ENCODE results near the gene GPR162.
A peak's percentile ranks its signal among the peaks of the same experiment; 100 is the strongest.

Gene GPR162

DNA sequence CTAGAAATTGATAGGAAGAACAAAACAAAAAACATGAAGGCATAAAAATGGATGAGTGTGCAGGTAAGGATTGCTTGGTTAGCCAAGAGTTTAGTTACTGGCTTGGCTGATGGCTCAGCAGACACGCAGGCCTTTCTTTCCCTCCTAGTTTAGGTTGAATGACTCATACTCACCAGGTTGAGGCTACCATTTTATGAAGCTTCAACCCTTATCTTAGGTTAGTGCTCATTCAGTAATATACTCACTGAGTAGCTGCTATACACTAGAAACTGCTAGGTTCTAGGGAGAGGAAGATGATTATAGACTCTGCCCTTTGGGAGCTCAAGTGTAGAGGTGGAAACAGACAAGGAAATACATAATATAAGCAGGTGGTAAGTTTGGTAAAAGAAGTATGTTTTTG, 12.6 kb downstream of the GPR162 start:
- DNase-seq (ENCODE audit: low read depth in 2 of 2, low spot score in 1 of 2): no peak

GRCh38 chr12:6834873-6835272, 13.3 kb downstream of the GPR162 start:
- DNase-seq (ENCODE audit: low read depth in 2 of 2, low spot score in 1 of 2): no peak

- no peak for DNase-seq (ENCODE audit: low read depth in 2 of 2, low spot score in 1 of 2)
Observed at GRCh38 chr12:6836851-6837250, 15.2 kb downstream of the GPR162 start.

DNA sequence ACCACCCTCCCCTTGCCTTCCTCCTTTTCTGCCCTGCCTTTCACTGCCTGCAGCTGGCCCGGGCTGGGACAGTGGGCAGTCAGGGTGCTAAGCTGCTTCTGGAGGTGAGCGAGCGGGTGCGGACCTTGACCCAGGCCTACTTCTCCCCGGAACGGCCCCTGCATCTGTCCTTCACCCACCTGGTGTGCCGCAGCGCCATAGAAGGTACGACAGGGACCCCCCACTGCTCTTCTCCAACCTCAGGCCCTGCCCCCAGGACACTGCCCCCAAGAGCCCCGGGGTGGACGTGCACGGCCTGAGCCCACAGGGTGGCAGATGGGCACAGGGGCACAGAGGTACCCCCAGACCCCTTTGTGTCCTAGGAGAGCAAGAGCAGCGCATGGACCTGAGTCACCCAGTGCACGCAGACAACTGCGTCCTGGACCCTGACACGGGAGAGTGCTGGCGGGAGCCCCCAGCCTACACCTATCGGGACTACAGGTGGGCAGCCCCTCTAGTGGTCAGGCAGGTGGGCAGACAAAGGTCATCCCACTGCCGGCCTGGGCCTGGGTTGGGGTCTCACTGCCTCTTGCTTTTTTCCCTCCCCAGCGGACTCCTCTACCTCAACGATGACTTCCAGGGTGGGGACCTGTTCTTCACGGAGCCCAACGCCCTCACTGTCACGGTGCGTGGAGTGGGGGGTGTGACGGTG, 15.9 kb downstream of the GPR162 start:
- DNase-seq (ENCODE audit: low read depth in 2 of 2, low spot score in 1 of 2): no peak

DNA sequence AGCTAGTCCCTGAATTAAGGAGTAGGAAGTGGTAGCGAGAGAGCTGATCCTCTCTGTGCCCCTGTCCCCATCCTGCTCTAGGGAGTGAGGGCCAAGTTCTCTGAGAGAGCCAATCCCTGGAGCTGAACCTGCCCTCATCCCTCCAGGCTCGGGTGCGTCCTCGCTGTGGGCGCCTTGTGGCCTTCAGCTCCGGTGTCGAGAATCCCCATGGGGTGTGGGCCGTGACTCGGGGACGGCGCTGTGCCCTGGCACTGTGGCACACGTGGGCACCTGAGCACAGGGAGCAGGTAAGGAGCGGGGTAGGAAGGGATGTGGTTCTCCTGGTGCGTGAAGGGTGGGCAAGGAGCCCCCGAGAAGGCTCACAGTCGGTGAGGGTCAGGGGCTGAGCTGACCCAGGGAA, 17.2 kb downstream of the GPR162 start:
- no peak for DNase-seq (ENCODE audit: low read depth in 2 of 2, low spot score in 1 of 2)

- DNase-seq (ENCODE audit: low read depth in 2 of 2, low spot score in 1 of 2): no peak
Observed at GRCh38 chr12:6839482-6840201, 18.0 kb downstream of the GPR162 start.

- DNase-seq (ENCODE audit: low read depth in 2 of 2, low spot score in 1 of 2): no peak
Observed at GRCh38 chr12:6840330-6840729, 18.7 kb downstream of the GPR162 start.

DNA sequence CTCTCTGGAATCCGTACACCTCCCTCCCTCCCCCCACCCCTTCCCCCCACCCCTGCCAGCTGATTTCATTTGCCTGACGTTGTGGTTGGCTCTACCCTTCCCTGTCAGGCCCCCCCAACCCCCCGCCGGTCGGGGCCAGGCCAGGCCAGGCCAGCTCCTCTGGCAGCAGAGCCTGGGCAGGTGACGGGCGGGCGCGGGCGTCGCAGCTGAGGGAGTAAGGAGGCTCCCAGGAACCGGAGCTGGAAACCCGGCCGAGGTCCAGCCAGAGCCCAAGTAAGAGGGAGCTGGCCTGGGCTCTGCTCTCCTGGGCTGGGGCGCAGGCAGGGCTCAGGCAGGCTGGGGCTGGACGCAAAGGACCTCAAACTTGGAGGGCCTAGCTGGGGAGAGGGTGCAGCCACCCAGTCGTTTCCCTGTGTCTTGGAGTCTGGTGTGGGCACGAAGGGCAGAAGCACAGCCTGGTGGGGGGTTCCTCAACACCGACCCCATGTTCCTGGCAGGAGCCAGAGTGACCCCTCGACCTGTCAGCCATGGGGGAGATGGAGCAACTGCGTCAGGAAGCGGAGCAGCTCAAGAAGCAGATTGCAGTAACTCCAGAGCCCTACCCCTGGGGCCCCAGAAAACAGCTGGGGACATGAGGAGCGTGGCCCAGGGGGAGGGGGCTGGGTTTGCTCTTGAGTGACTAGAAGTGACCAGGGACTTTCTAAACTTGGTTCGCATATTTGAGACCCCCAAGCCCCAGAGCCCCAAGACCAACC, 19.3 kb downstream of the GPR162 start, which contains the start of gene GNB3:
Gene GNB3, plus strand, starts transcription at position 165 of the 755 bp plus-strand sequence. Its CDS starts 363 bp downstream, at position 528.
- no peak for DNase-seq (ENCODE audit: low read depth in 2 of 2, low spot score in 1 of 2)

DNA sequence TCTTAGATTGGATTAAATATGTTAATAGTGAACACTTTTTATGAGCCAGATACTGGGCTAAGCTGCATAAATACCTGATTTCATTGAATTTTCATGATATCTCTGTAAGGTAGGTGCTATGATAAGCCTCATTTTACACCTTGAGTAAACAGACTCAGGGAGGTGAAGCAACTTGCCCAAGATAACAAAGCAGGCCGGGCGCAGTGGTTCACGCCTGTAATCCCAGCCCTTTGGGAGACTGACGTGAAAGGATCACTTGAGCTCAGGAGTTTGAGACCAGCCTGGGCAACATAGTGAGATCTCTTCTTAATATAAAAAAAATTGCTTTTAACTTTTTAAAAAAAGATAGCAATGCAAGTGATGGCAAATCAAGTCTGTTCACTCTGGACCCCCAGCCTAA, 20.5 kb downstream of the GPR162 start:
- no peak for DNase-seq (ENCODE audit: low read depth in 2 of 2, low spot score in 1 of 2)

DNA sequence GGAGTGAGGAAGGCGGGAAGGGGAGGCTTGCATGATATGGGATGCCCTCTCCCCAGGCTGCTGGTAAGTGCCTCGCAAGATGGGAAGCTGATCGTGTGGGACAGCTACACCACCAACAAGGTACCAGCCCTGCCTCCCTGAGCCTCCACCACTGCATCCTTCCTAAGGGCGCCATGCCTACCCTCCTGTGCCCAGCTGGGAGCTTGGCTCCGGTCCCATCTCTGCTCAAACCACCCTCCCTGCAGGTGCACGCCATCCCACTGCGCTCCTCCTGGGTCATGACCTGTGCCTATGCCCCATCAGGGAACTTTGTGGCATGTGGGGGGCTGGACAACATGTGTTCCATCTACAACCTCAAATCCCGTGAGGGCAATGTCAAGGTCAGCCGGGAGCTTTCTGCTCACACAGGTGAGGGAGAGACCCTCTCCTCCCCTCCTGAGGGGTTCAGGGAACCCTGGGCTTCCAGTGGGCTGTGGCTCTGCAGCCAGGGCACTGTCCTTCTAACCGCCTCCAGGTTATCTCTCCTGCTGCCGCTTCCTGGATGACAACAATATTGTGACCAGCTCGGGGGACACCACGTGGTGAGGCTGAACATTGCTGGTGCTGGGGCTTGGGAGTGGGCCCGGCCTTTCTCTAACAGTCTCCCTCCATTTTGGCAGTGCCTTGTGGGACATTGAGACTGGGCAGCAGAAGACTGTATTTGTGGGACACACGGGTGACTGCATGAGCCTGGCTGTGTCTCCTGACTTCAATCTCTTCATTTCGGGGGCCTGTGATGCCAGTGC, 21.7 kb downstream of the GPR162 start:
- DNase-seq (ENCODE audit: low read depth in 2 of 2, low spot score in 1 of 2): no peak

DNA sequence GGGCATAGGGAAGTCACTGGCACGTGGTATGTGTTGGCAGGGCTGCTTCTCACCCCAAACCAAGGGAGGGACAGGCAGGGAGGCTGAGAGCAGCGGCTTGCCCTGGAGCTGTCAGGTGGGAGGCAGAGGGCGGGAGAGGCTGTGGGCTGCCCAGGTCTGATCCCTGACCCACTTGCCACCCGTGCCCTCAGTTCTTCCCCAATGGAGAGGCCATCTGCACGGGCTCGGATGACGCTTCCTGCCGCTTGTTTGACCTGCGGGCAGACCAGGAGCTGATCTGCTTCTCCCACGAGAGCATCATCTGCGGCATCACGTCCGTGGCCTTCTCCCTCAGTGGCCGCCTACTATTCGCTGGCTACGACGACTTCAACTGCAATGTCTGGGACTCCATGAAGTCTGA, 23.8 kb downstream of the GPR162 start:
- no peak for DNase-seq (ENCODE audit: low read depth in 2 of 2, low spot score in 1 of 2)

- DNase-seq (ENCODE audit: low read depth in 2 of 2, low spot score in 1 of 2): no peak
Observed at GRCh38 chr12:6846316-6846869, 24.8 kb downstream of the GPR162 start.

GRCh38 chr12:6847676-6848075, 26.1 kb downstream of the GPR162 start:
- no peak for DNase-seq (ENCODE audit: low read depth in 2 of 2, low spot score in 1 of 2)

DNA sequence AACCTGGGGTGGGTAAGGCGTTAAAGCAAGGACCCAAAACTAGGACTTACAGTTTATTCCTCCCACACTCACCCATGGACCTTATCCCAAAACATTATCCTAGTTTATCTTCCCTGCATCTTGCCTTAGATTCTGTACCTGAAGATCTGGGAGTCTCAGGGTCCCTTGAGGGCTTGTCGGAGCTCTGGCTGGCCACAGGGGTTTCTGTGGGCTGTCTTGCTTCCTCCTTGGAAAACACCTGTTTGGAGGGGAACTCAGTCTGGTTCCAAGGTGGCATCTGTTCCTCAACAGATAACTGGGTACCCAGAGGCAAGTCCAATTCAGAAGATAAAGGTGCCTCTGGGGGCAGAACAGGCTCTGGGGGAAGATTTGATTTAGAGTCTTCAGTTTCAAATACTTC, 27.8 kb downstream of the GPR162 start:
- DNase-seq (ENCODE audit: low read depth in 2 of 2, low spot score in 1 of 2): no peak

- no peak for DNase-seq (ENCODE audit: low read depth in 2 of 2, low spot score in 1 of 2)
Observed at GRCh38 chr12:6849976-6850560, 28.4 kb downstream of the GPR162 start.

DNA sequence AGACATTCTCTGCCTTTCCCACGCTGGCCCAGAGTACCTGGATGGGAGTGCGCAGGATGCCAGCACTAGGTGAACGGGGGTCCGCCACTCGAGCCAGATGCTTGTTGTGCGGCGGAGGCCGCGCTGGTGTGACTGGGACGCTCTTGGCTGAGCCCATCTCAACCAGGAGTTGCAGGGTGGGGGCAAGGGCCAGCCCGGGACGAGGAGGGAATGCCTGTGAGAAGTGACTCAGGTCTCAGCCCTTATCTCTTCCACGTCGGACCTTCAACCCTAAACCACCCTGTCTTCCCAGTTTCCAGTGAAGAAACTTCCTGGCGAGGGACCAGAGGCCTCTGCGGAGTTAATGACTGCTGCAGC, 29.2 kb downstream of the GPR162 start:
- no peak for DNase-seq (ENCODE audit: low read depth in 2 of 2, low spot score in 1 of 2)

DNA sequence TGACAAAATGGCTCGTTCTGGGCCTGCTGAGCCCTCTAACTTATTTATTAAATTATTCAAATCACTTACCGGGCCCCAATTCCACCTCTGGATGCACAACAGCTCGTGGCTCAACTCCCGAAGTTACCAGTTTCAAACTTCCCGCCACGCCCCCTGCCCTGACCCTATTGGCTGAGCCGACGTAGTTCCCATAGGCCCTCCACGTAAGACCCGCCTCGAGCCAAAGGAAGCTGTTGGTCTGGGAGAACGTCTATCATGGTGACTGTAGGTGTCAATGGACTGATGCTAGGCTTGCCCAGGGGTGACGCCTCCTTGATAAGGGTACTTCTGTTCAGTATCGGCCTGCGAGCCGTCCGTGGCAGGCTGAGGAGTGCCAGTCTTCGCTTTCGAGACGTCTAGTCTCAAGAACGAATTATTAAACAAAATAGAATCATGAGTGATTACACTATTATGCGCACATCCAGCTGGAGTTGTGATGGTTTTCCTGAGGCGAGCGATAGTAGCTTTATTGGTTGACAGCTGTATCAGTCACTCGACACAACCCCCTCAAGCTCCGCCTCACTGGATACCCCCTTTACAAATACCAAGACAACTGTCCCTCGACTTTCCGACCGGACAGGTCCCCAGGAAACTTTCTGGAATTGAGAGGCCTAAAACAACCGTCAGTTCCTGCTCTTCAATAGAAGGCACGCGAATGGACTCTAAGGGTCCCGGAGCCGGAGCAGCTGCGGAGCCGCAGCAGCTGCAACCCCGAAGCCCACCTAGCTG, 29.7 kb downstream of the GPR162 start, which contains the start of gene CDCA3:
Gene CDCA3, minus strand, starts transcription at position 134 of the 768 bp plus-strand sequence. CDS start 334 bp downstream, outside the sequence.
- DNase-seq (ENCODE audit: low read depth in 2 of 2, low spot score in 1 of 2): peak; percentile 80 to 85

DNA sequence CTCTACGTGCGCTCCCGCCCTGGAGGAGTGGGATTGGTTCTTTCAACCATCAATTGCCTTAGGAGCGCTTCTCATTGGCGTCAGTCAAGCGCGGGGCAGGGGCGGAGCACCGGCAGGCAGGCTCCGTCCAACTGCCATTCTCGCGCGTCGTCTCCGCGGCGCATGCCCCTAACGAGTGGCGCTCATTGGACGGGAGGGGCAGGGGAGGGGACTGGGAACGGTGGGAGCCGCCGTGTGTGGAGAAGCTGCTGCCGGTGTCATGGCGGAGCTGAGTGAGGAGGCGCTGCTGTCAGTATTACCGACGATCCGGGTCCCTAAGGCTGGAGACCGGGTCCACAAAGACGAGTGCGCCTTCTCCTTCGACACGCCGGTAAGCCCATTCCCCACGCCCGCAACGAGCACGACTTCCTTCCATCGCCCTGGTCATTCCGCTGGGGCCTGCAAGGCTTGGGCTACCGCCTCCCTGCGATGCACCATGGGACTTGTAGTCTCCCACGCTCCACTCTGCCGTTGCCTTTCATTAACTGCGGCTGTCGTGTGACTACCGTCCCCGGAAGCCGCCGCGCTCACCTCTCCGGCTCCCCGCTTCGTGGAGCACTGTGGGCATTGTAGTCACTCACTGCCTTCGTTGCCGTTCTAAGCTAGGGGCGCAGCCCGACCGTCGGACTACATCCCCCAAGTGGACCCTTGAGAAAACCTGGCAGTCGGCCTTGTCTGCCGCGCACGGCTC, 30.5 kb downstream of the GPR162 start, which contains the start of gene USP5:
Gene USP5, plus strand, starts transcription at position 230 of the 730 bp plus-strand sequence. Its CDS starts 30 bp downstream, at position 260.
- DNase-seq (ENCODE audit: low read depth in 2 of 2, low spot score in 1 of 2): peak; percentile 93 to 96
